IPS-20b (cell line): ENCODE data around the gene CYP21A2.
"Not testable (repeated sequence)": the region's sequence is repeated elsewhere in the genome, so short reads cannot be mapped to it uniquely, and the experiment has no call there.

ENCODE experiments used
- H3K27ac ChIP-seq: one replicate; pipeline ENCODE4 v1.5.1; 2013; ENCODE audit warnings: low read length
- H3K27me3 ChIP-seq: 2 replicates; pipeline ENCODE4 v1.6.1; 2013; ENCODE audit warnings: mild to moderate bottlenecking, low read length, inconsistent platforms; ENCODE audit not compliant: insufficient read depth
- H3K36me3 ChIP-seq: 2 replicates; pipeline ENCODE4 v1.6.1; 2013; ENCODE audit warnings: low read depth, mild to moderate bottlenecking, inconsistent platforms, low read length, moderate library complexity; ENCODE audit not compliant: insufficient read depth
- H3K4me1 ChIP-seq: 2 replicates; pipeline ENCODE4 v1.6.1; 2013; ENCODE audit warnings: mild to moderate bottlenecking, control low read depth, inconsistent platforms, low read length, moderate library complexity; ENCODE audit not compliant: insufficient read depth
- H3K4me3 ChIP-seq: 2 replicates; pipeline ENCODE4 v1.5.1; 2013; ENCODE audit warnings: mild to moderate bottlenecking, low read length, inconsistent platforms
- H3K9ac ChIP-seq: 2 replicates; pipeline ENCODE4 v1.6.1; 2013; ENCODE audit warnings: low read depth, mild to moderate bottlenecking, inconsistent platforms, low read length, moderate library complexity
- H3K9me3 ChIP-seq: 2 replicates; pipeline ENCODE4 v1.6.1; 2013; ENCODE audit warnings: mild to moderate bottlenecking, low read depth, low read length, inconsistent platforms; ENCODE audit not compliant: insufficient read depth

Gene CYP21A2

GRCh38 chr6:32037598-32038524 lies at the start of gene CYP21A2:
CYP21A2 (plus strand) TSS chr6:32038415; CDS start chr6:32038423, 8 bp downstream.
- not testable (repeated sequence) for H3K9me3 ChIP-seq, H3K4me3 ChIP-seq, H3K27ac ChIP-seq, H3K4me1 ChIP-seq, H3K27me3 ChIP-seq, H3K36me3 ChIP-seq, H3K9ac ChIP-seq

DNA sequence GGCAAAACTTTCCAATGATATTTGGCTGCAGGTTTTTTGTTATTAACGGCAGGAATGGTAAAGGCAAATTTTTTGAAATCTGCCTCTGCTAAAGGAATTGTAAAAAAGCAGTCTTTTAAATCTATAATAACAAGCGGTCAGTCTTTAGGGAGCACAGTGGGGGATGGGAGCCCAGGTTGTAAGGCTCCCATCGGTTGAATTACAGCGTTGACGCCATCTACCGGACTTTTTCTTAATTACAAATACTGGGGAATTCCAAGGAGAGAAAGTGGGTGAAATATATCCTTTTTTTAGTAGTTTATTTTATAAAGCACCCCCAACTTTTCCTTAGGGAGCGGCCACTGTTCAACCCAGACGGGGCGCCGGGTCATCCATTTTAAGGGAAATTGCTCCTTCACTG lies 48.9 kb upstream of the CYP21A2 start:
- not testable (repeated sequence) for H3K9ac ChIP-seq, H3K27me3 ChIP-seq, H3K4me3 ChIP-seq, H3K4me1 ChIP-seq, H3K27ac ChIP-seq, H3K9me3 ChIP-seq, H3K36me3 ChIP-seq

- not testable (repeated sequence) for H3K36me3 ChIP-seq, H3K4me3 ChIP-seq, H3K27me3 ChIP-seq, H3K27ac ChIP-seq, H3K4me1 ChIP-seq, H3K9me3 ChIP-seq, H3K9ac ChIP-seq
These were observed 43.8 kb upstream of the CYP21A2 start for GRCh38 chr6:31994421-31994820.

DNA sequence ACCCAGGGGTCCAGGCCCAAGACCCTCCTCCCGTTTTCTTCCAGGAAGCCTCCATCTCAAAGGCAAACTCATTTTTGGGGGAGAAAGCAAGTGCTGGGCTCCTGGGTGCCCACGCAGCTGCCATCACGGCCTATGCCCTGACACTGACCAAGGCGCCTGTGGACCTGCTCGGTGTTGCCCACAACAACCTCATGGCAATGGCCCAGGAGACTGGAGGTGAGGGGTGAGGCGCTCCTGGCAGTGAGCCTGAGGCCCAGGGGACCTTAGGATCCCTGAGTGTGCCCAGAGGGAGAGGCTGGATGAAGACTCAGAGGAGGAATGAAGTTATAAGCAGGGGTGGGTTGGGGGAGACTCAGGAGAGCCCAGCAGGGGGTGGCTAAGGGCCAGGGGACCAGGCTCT lies 41.8 kb upstream of the CYP21A2 start:
- not testable (repeated sequence) for H3K27ac ChIP-seq, H3K4me1 ChIP-seq, H3K36me3 ChIP-seq, H3K27me3 ChIP-seq, H3K4me3 ChIP-seq, H3K9me3 ChIP-seq, H3K9ac ChIP-seq

DNA sequence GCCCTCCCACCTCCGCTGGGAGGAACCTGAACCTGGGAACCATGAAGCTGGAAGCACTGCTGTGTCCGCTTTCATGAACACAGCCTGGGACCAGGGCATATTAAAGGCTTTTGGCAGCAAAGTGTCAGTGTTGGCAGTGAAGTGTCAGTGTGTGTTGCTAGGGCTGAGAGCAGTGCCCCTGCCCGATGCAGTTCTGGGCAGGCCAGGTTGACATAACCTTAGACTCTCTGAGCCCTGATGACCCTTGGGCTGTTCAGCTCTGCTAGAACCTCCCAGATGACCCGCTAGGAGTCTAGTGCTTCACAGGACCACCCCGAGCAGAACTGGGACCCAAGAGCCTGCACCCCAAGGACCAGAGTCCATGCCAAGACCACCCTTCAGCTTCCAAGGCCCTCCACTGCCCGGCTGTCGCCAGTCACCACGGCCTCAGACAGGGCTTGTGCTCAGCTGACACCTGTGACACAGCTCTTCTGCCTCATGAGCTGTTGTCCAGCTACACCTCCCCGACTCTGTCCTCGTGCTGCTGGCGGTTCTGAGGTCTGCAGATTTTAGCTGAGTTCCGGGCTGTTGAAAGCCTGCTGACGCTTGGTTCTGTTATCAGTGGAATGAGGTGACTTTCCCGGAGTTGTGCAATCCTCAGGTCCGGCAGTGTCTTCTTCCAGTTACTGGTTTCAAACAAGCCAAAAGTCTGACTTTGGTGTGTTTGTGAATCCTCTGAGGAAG lies 35.5 kb upstream of the CYP21A2 start:
- not testable (repeated sequence) for H3K9me3 ChIP-seq, H3K36me3 ChIP-seq, H3K4me3 ChIP-seq, H3K27ac ChIP-seq, H3K27me3 ChIP-seq, H3K9ac ChIP-seq, H3K4me1 ChIP-seq

- not testable (repeated sequence) for H3K4me3 ChIP-seq, H3K9me3 ChIP-seq, H3K27ac ChIP-seq, H3K4me1 ChIP-seq, H3K36me3 ChIP-seq, H3K9ac ChIP-seq, H3K27me3 ChIP-seq
These were observed 34.9 kb upstream of the CYP21A2 start for GRCh38 chr6:32003301-32003700.

DNA sequence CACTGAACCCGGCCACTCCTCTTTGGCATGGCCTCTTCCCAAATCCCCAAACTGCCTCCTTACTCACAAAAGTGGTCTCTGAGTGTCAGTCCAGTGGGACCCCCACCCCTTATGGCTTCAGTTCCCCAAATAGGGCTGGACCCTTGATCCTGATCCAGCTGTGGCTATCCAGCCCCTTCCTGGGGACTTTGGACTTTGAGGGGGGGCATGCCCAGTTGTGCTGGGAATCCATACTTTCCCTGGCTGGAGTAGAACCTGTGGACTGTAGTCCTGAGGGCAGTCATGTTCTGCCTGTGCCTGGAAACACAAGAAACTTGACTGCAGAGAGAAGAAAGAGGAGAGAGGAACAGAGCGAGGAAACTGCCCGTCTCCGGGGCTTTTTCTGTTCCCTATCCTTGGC lies 33.8 kb upstream of the CYP21A2 start:
- H3K36me3 ChIP-seq, H3K4me1 ChIP-seq, H3K27ac ChIP-seq, H3K27me3 ChIP-seq, H3K9ac ChIP-seq, H3K9me3 ChIP-seq, H3K4me3 ChIP-seq: not testable (repeated sequence)

DNA sequence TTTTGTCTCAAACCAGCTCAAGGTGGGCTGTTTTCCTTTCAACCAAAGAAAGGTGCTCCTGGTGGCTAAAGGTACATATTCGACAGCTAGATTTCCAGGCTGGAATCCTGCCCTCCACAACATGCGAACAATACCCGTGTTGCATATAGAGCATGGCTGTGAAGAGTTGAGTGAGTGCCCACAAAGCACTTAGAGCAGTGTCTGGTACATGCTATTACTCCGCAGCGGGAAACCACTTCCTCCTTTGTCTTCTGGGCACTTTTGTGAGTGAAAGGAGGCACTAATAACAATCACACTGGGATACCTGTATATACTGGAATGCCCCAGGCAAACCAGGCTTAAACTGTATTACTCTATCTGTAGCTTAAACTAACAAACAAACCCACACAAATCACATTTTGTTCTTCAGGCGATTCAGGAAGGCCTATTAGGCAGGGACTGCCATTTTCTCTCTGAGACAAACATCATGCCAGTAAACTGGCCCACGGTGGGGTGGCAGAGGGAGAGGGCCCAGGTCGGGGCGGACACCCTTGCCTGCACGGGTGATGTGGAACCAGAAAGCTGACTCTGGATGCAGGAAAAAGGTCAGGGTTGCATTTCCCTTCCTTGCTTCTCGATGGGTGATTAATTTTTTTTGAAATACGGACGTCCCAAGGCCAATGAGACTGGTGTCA lies 33.2 kb upstream of the CYP21A2 start:
- not testable (repeated sequence) for H3K9ac ChIP-seq, H3K4me1 ChIP-seq, H3K9me3 ChIP-seq, H3K27ac ChIP-seq, H3K27me3 ChIP-seq, H3K4me3 ChIP-seq, H3K36me3 ChIP-seq

- H3K9me3 ChIP-seq, H3K27me3 ChIP-seq, H3K4me3 ChIP-seq: not testable (repeated sequence)
These were observed 32.7 kb upstream of the CYP21A2 start for GRCh38 chr6:32005538-32005880.

GRCh38 chr6:32005991-32006529 lies 32.2 kb upstream of the CYP21A2 start:
- not testable (repeated sequence) for H3K9me3 ChIP-seq, H3K27me3 ChIP-seq, H3K4me3 ChIP-seq, H3K36me3 ChIP-seq, H3K4me1 ChIP-seq, H3K27ac ChIP-seq, H3K9ac ChIP-seq

More at GRCh38 chr6:32005538-32005880, 32.7 kb upstream of the CYP21A2 start:
- H3K9ac ChIP-seq, H3K27ac ChIP-seq, H3K4me1 ChIP-seq, H3K36me3 ChIP-seq: not testable (repeated sequence)

DNA sequence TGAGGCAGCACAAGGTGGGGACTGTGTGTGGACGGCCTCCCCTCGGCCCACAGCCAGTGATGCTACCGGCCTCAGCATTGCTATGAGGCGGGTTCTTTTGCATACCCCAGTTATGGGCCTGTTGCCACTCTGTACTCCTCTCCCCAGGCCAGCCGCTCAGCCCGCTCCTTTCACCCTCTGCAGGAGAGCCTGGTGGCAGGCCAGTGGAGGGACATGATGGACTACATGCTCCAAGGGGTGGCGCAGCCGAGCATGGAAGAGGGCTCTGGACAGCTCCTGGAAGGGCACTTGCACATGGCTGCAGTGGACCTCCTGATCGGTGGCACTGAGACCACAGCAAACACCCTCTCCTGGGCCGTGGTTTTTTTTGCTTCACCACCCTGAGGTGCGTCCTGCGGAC lies 31.1 kb upstream of the CYP21A2 start:
- H3K4me1 ChIP-seq, H3K9ac ChIP-seq, H3K4me3 ChIP-seq, H3K36me3 ChIP-seq, H3K9me3 ChIP-seq, H3K27me3 ChIP-seq, H3K27ac ChIP-seq: not testable (repeated sequence)

DNA sequence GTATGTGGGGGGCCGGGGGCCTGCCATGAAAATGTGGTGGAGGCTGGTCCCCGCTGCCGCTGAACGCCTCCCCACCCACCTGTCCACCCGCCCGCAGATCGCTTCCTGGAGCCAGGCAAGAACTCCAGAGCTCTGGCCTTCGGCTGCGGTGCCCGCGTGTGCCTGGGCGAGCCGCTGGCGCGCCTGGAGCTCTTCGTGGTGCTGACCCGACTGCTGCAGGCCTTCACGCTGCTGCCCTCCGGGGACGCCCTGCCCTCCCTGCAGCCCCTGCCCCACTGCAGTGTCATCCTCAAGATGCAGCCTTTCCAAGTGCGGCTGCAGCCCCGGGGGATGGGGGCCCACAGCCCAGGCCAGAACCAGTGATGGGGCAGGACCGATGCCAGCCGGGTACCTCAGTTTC lies 30.2 kb upstream of the CYP21A2 start:
- not testable (repeated sequence) for H3K27ac ChIP-seq, H3K36me3 ChIP-seq, H3K4me3 ChIP-seq, H3K9ac ChIP-seq, H3K9me3 ChIP-seq, H3K4me1 ChIP-seq, H3K27me3 ChIP-seq
